Stomach (tissue), 4 donors: Measurements from ENCODE around the gene RFX3.

Experiments
- POLR2A ChIP-seq, 4 donors: fragments of 450-650 bp; IDR thresholded peaks; one replicate each; pipeline ENCODE4 v1.6.1; 2016; ENCODE audit warnings: antibody characterized with exemption in 4 of 4, control low read depth in 2 of 4, mild to moderate bottlenecking in 1 of 4, moderate library complexity in 1 of 4
- POLR2AphosphoS5 ChIP-seq, 3 donors: sonication (generic); formaldehyde crosslinking; IDR thresholded peaks; one replicate each; pipeline ENCODE4 v1.6.1; 2016; ENCODE audit warnings: antibody characterized with exemption in 3 of 3
- TF ChIP-seq, protein P1 (sequence below), 7 experiments: fragments of 450-650 bp in 4 of 7; fragments of 200-600 bp in 3 of 7; sonication (generic) in 3 of 7; IDR thresholded peaks; one replicate each; pipeline ENCODE4 v1.5.1; 2016 to 2019; ENCODE audit warnings: antibody characterized with exemption in 7 of 7, control low read depth in 2 of 7, mild to moderate bottlenecking in 1 of 7

DNA sequence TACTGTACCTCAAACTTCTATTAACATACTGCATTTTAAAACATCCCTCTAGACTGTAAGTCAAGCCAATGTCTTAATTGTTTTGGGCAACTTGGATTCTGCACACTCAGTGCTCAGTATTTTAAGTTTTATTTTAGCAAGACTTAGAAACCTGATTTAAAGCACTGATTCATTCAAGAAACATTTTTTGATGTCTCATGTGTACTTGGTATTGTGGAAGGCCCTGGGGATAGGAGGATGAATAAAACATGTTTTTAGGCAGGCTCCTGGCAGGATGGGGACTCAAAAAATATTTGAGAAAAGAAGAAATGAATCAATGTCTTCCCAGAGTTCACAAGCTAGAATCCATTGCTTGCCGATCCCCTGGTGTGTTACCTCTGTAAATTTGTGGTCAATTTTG, 347.9 kb downstream of the RFX3 start:
- TF ChIP-seq, protein P1, sequence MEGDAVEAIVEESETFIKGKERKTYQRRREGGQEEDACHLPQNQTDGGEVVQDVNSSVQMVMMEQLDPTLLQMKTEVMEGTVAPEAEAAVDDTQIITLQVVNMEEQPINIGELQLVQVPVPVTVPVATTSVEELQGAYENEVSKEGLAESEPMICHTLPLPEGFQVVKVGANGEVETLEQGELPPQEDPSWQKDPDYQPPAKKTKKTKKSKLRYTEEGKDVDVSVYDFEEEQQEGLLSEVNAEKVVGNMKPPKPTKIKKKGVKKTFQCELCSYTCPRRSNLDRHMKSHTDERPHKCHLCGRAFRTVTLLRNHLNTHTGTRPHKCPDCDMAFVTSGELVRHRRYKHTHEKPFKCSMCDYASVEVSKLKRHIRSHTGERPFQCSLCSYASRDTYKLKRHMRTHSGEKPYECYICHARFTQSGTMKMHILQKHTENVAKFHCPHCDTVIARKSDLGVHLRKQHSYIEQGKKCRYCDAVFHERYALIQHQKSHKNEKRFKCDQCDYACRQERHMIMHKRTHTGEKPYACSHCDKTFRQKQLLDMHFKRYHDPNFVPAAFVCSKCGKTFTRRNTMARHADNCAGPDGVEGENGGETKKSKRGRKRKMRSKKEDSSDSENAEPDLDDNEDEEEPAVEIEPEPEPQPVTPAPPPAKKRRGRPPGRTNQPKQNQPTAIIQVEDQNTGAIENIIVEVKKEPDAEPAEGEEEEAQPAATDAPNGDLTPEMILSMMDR (IDR thresholded peaks at IDR 0.05): no peak
- TF ChIP-seq POLR2A (IDR thresholded peaks at IDR 0.05) (no peak), POLR2AphosphoS5 (IDR thresholded peaks at IDR 0.05) (no peak)
